Stomach (tissue), 4 donors: ENCODE results near the gene COMMD3.

Experiments
- CTCF ChIP-seq, 7 experiments: fragments of 450-650 bp in 4 of 7; fragments of 200-600 bp in 3 of 7; sonication (generic) in 3 of 7; IDR thresholded peaks; one replicate each; pipeline ENCODE4 v1.5.1; 2016 to 2019; ENCODE audit warnings: antibody characterized with exemption in 7 of 7, control low read depth in 2 of 7, mild to moderate bottlenecking in 1 of 7
- POLR2A ChIP-seq, 4 donors: fragments of 450-650 bp; IDR thresholded peaks; one replicate each; pipeline ENCODE4 v1.6.1; 2016; ENCODE audit warnings: antibody characterized with exemption in 4 of 4, control low read depth in 2 of 4, mild to moderate bottlenecking in 1 of 4, moderate library complexity in 1 of 4
- POLR2AphosphoS5 ChIP-seq, 3 donors: sonication (generic); formaldehyde crosslinking; IDR thresholded peaks; one replicate each; pipeline ENCODE4 v1.6.1; 2016; ENCODE audit warnings: antibody characterized with exemption in 3 of 3

GRCh38 chr10:22310928-22311327 is 5.3 kb upstream of the COMMD3 start:
- TF ChIP-seq CTCF (IDR thresholded peaks at IDR 0.05) (no peak), POLR2A (IDR thresholded peaks at IDR 0.05) (no peak), POLR2AphosphoS5 (IDR thresholded peaks at IDR 0.05) (no peak)
